ENCODE measurements around the gene PRDM13. TPM values are rescaled to one million over a fixed set of nuclear protein-coding genes. Genes with fewer than 3 reads are reported as not detected.
"Not testable (repeated sequence)": the region's sequence is repeated elsewhere in the genome, so short reads cannot be mapped to it uniquely, and the experiment has no call there.

PRDM13 gene
- total and polyA plus RNA-seq, 2 of the 8 experiments (the other 6 are each of a cell fraction or from before 2014, with no cell fraction given) = 0.05 to 0.09 TPM

DNA sequence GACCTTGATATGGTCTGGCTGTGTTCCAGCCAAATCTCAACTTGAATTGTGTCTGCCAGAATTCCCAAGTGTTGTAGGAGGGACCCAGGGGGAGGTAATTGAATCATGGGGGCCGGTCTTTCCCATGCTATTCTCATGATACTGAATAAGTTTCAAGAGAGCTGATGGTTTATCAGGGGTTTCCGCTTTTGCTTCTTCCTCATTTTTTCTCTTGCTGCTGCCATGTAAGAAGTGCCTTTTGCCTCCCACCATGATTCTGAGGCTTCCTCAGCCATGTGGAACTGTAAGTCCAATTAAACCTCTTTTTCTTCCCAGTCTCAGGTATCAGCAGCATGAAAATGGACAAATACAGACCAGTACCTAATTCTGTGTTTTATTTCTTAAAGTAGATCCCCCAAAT lies 15.4 kb downstream of the PRDM13 start:
- H2BK12ac ChIP-seq (ENCODE audit: low read depth, low read length); H3K23ac ChIP-seq (ENCODE audit: insufficient read length); H3K9ac ChIP-seq (replicated peaks in 1 of 4; ENCODE audit: extremely low read depth in 1 of 4, low read depth in 3 of 4, low read length in 3 of 4); H4K5ac ChIP-seq (ENCODE audit: insufficient read length, low read depth, low read length); FAIRE-seq; H3K4me1 ChIP-seq (replicated peaks in 1 of 4; ENCODE audit: control insufficient read depth in 3 of 4, insufficient read depth in 4 of 4, low read length in 3 of 4); H2BK15ac ChIP-seq (ENCODE audit: low read length); H3K4me3 ChIP-seq (ENCODE audit: extremely low read depth in 1 of 4, insufficient read depth in 2 of 4, low read depth in 3 of 4, low read length in 4 of 4); H2AFZ ChIP-seq (ENCODE audit: low read length); DNase-seq (ENCODE audit: low read depth in 1 of 2, low spot score in 2 of 2); H4K91ac ChIP-seq (replicated peaks; ENCODE audit: insufficient read length, low read length); H3K79me1 ChIP-seq (ENCODE audit: low read depth, low read length); H3K4me2 ChIP-seq (ENCODE audit: insufficient read depth in 1 of 2, low read depth in 2 of 2, low read length in 2 of 2); H2BK20ac ChIP-seq (ENCODE audit: low read length); H3K14ac ChIP-seq (ENCODE audit: insufficient read length); POLR2A ChIA-PET (ENCODE audit: partially characterized antibody); H2BK120ac ChIP-seq (replicated peaks; ENCODE audit: low read depth, low read length); H4K20me1 ChIP-seq (replicated peaks in 1 of 2; ENCODE audit: control insufficient read depth in 1 of 2, insufficient read depth in 2 of 2, low read length in 2 of 2); H2AK5ac ChIP-seq (ENCODE audit: low read depth, low read length); H3K36me3 ChIP-seq (ENCODE audit: control insufficient read depth in 2 of 4, insufficient read depth in 4 of 4, low read length in 3 of 4); H3K23me2 ChIP-seq (ENCODE audit: low read depth, low read length); H3K27ac ChIP-seq (ENCODE audit: low read depth, low read length); H3K4ac ChIP-seq (replicated peaks; ENCODE audit: insufficient read length, low read depth, low read length); H3K9me3 ChIP-seq (ENCODE audit: insufficient read depth in 2 of 2, low read depth in 1 of 2, low read length in 1 of 2); H3K79me2 ChIP-seq (ENCODE audit: control insufficient read depth in 1 of 2, insufficient read depth in 2 of 2, low read length in 2 of 2); H4K8ac ChIP-seq (ENCODE audit: extremely low read depth, insufficient read depth, low read length); H3K56ac ChIP-seq (replicated peaks; ENCODE audit: insufficient read length, low read depth, low read length); H2BK5ac ChIP-seq (ENCODE audit: low read depth, low read length); H3K18ac ChIP-seq (ENCODE audit: extremely low read depth, low read length): not testable (repeated sequence)
- 86% methylated on average over 2 of the region's 2 CpGs; no CpG with 5 or more reads in 1 of the 2 experiments for WGBS, 2 experiments (ENCODE audit: extremely low coverage in 1 of 2, insufficient coverage in 1 of 2, insufficient read length in 1 of 2, insufficient replicate concordance in 2 of 2, low coverage in 1 of 2, low lambda C conversion rate in 2 of 2, missing lambda C conversion rate in 1 of 2)
- H3K27me3 ChIP-seq (replicated peaks in 1 of 4; ENCODE audit: control insufficient read depth in 3 of 4, extremely low read depth in 1 of 4, insufficient read depth in 3 of 4, low read length in 3 of 4) = peaks cover 26 to 46% (median 35%) of the 10 kb centered on the region in 4 experiments
- CTCF ChIA-PET (ENCODE audit: partially characterized antibody) = interaction anchor here (0.6 to 1.2 kb wide), 3 partner anchors 9 to 1768 kb away, joined by 3 to 5 read pairs (median 3); no protein-coding TSS in a partner anchor
